ENCODE measurements around the gene AUTS2.

The AUTS2 gene

DNA sequence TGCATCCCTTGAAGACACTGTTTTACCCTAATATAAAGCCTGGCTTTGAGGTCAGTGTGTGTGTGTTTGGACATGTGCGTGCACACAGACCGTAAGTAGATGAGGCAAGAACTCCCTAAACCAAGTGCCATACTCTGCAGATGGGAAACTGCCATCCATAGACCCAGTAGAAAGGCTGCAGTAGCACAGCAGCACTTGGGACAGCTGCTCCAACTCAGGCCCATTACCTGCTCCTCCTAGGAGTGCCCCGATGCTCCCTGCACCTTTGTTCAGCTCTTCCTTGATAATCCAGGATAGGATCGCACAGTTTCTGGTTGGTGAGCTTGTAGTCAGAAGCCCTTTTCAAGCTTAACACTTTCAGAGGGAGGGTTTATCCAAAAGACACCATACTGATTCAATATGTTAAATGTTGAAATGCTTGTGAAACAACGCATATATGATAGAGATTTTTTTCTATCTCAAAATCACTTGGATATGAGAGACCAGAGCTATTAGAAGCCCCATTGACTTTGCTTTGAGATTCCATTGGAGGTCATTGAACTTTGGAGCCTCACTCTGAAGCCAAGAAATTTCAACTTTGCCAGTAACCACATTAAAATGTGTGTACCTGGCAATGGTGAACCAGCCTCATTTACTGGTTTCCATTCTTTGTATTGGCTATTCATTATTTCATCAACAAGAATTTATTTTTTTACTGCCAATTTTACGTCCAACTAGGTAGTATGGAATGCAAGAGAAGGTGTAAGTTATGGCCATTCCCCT is 776.7 kb downstream of the AUTS2 start:
- Histone ChIP-seq H3K4me1 (ENCODE audit: insufficient read depth, low read length, poor library complexity, severe bottlenecking) (peaks cover 6% of the 10 kb centered on the region), H2AFZ (ENCODE audit: low read length) (no peak overlapping the region), H3K36me3 (ENCODE audit: insufficient read depth, low read length) (no peaks in the 10 kb centered on the region), H4K20me1 (ENCODE audit: insufficient read depth, low read length, poor library complexity, severe bottlenecking) (no peaks in the 10 kb centered on the region), H3F3A (ENCODE audit: low read depth) (no peaks in the 10 kb centered on the region), H3K4me3 (ENCODE audit: low read length, poor library complexity, severe bottlenecking) (no peak overlapping the region), H3K79me2 (ENCODE audit: insufficient read depth, low read length) (no peaks in the 10 kb centered on the region), H3K4me2 (ENCODE audit: low read depth, low read length, poor library complexity, severe bottlenecking) (no peak overlapping the region), H3K9ac (ENCODE audit: low read depth, low read length, poor library complexity, severe bottlenecking) (no peak overlapping the region), H3K9me3 (ENCODE audit: insufficient read depth, low read depth, low read length) (no peaks in the 10 kb centered on the region), H3K9me2 (replicated peaks; ENCODE audit: low read depth, low read length) (no peaks in the 10 kb centered on the region), H3K27me3 (ENCODE audit: insufficient read depth, low read length, poor library complexity, severe bottlenecking) (no peaks in the 10 kb centered on the region)
- TF ChIP-seq, protein P1, sequence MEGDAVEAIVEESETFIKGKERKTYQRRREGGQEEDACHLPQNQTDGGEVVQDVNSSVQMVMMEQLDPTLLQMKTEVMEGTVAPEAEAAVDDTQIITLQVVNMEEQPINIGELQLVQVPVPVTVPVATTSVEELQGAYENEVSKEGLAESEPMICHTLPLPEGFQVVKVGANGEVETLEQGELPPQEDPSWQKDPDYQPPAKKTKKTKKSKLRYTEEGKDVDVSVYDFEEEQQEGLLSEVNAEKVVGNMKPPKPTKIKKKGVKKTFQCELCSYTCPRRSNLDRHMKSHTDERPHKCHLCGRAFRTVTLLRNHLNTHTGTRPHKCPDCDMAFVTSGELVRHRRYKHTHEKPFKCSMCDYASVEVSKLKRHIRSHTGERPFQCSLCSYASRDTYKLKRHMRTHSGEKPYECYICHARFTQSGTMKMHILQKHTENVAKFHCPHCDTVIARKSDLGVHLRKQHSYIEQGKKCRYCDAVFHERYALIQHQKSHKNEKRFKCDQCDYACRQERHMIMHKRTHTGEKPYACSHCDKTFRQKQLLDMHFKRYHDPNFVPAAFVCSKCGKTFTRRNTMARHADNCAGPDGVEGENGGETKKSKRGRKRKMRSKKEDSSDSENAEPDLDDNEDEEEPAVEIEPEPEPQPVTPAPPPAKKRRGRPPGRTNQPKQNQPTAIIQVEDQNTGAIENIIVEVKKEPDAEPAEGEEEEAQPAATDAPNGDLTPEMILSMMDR (conservative IDR thresholded peaks at IDR 0.05; ENCODE audit: low read length) = no peak
- no peak for TF ChIP-seq EZH2phosphoT487 (IDR thresholded peaks at IDR 0.05; ENCODE audit: borderline replicate concordance)

DNA sequence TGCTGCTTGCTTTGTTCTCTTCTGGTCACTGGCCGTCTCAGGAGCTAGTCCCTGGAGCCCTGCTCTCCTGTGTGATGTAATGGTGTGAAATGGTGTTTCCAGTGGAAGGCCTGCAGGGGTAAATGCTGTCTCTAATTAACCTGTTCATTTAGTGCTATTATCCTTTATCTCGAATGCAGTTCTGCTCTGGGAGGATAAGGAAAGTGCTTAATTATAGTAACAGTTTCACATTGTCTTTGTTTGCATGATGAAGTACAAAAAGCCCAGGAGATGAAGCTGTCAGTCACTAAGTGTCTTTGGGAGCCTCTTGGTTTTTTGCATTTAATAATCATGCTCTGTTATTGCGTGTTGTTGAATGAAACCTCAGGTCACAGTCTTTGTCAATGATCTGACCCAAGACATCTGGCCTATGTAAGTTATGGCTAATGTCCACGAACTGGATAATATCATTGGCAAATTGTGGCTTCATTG is 778.3 kb downstream of the AUTS2 start:
- Histone ChIP-seq H3F3A (ENCODE audit: low read depth) (no peaks in the 10 kb centered on the region), H3K9me2 (replicated peaks; ENCODE audit: low read depth, low read length) (no peaks in the 10 kb centered on the region), H3K4me1 (ENCODE audit: insufficient read depth, low read length, poor library complexity, severe bottlenecking) (peaks cover 6% of the 10 kb centered on the region), H3K4me3 (ENCODE audit: low read length, poor library complexity, severe bottlenecking) (no peak overlapping the region), H3K4me2 (ENCODE audit: low read depth, low read length, poor library complexity, severe bottlenecking) (no peak overlapping the region), H3K9me3 (ENCODE audit: insufficient read depth, low read depth, low read length) (no peaks in the 10 kb centered on the region), H3K79me2 (ENCODE audit: insufficient read depth, low read length) (no peaks in the 10 kb centered on the region), H3K36me3 (ENCODE audit: insufficient read depth, low read length) (no peaks in the 10 kb centered on the region), H4K20me1 (ENCODE audit: insufficient read depth, low read length, poor library complexity, severe bottlenecking) (no peaks in the 10 kb centered on the region), H3K27me3 (ENCODE audit: insufficient read depth, low read length, poor library complexity, severe bottlenecking) (no peaks in the 10 kb centered on the region), H3K9ac (ENCODE audit: low read depth, low read length, poor library complexity, severe bottlenecking) (no peak overlapping the region), H2AFZ (ENCODE audit: low read length) (no peak overlapping the region)
- TF ChIP-seq, protein P1 (conservative IDR thresholded peaks at IDR 0.05; ENCODE audit: low read length) = no peak
- no peak for TF ChIP-seq EZH2phosphoT487 (IDR thresholded peaks at IDR 0.05; ENCODE audit: borderline replicate concordance)

DNA sequence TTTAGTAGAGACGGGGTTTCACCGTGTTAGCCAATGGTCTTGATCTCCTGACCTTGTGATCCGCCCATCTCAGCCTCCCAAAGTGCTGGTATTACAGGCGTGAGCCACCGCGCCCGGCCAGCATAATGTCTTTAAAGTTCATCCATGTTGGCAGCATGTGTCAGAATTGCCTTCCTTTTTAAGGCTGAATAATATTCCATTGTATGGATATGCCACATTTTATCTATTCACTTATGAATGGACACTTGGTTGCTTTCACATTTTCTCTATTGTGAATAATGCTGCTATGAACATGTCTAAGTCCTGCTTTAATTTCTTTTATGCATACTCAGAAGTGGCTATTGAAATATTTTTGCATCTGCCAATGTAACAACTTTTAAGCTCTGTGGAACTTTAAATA is 779.7 kb downstream of the AUTS2 start:
- H4K20me1 ChIP-seq (ENCODE audit: insufficient read depth, low read length, poor library complexity, severe bottlenecking) = no peaks in the 10 kb centered on the region
- H2AFZ ChIP-seq (ENCODE audit: low read length) = no peak overlapping the region
- no peaks in the 10 kb centered on the region for H3K36me3 ChIP-seq (ENCODE audit: insufficient read depth, low read length)
- peaks cover 2% of the 10 kb centered on the region for H3K4me1 ChIP-seq (ENCODE audit: insufficient read depth, low read length, poor library complexity, severe bottlenecking)
- no peaks in the 10 kb centered on the region for H3K79me2 ChIP-seq (ENCODE audit: insufficient read depth, low read length)
- TF ChIP-seq, protein P1 (conservative IDR thresholded peaks at IDR 0.05; ENCODE audit: low read length) = no peak
- no peak for TF ChIP-seq EZH2phosphoT487 (IDR thresholded peaks at IDR 0.05; ENCODE audit: borderline replicate concordance)
- no peak overlapping the region for H3K4me2 ChIP-seq (ENCODE audit: low read depth, low read length, poor library complexity, severe bottlenecking)
- H3K9me2 ChIP-seq (replicated peaks; ENCODE audit: low read depth, low read length) = no peaks in the 10 kb centered on the region
- no peak overlapping the region for H3K4me3 ChIP-seq (ENCODE audit: low read length, poor library complexity, severe bottlenecking)
- no peaks in the 10 kb centered on the region for H3K9me3 ChIP-seq (ENCODE audit: insufficient read depth, low read depth, low read length)
- no peaks in the 10 kb centered on the region for H3F3A ChIP-seq (ENCODE audit: low read depth)
- H3K27me3 ChIP-seq (ENCODE audit: insufficient read depth, low read length, poor library complexity, severe bottlenecking) = no peaks in the 10 kb centered on the region
- H3K9ac ChIP-seq (ENCODE audit: low read depth, low read length, poor library complexity, severe bottlenecking) = no peak overlapping the region
